Mesenchymal stem cell (in vitro differentiated cells and primary cell): ENCODE data around the gene SLC10A1.

ENCODE experiments used
- DNase-seq: peaks from one replicate; pipeline ENCODE4 v3.0.0-alpha.2; 2013
- H2AFZ ChIP-seq: one replicate; pipeline ENCODE4 v1.6.1; 2013; ENCODE audit warnings: low read depth, mild to moderate bottlenecking, control low read depth, inconsistent platforms, low read length, moderate library complexity
- H2AK5ac ChIP-seq: 2 replicates; pipeline ENCODE4 v1.6.1; 2013; ENCODE audit warnings: low read length, moderate library complexity, mild to moderate bottlenecking, inconsistent platforms; ENCODE audit not compliant: severe bottlenecking
- H2BK120ac ChIP-seq: one replicate; pipeline ENCODE4 v1.6.1; 2013; ENCODE audit warnings: low read depth, mild to moderate bottlenecking, inconsistent platforms, low read length, moderate library complexity
- H2BK12ac ChIP-seq, 2 experiments: one replicate each; pipeline ENCODE4 v1.6.1; 2013; ENCODE audit warnings: inconsistent platforms in 2 of 2, low read length in 2 of 2, mild to moderate bottlenecking in 2 of 2, moderate library complexity in 2 of 2, control low read depth in 1 of 2
- H2BK15ac ChIP-seq: one replicate; pipeline ENCODE4 v1.6.1; 2013; ENCODE audit warnings: mild to moderate bottlenecking, low read depth, inconsistent platforms; ENCODE audit not compliant: poor library complexity, severe bottlenecking
- H2BK5ac ChIP-seq: 2 replicates; pipeline ENCODE4 v1.6.1; 2013; ENCODE audit warnings: low read depth, mild to moderate bottlenecking, low read length, control low read depth, inconsistent platforms; ENCODE audit not compliant: poor library complexity, severe bottlenecking
- H3K14ac ChIP-seq, 2 experiments: one replicate each; pipeline ENCODE4 v1.6.1; 2013; ENCODE audit warnings: inconsistent platforms in 2 of 2, low read length in 2 of 2, control low read depth in 1 of 2, mild to moderate bottlenecking in 1 of 2, moderate library complexity in 1 of 2
- H3K18ac ChIP-seq, 2 experiments: one replicate each; pipeline ENCODE4 v1.6.1; 2013; ENCODE audit warnings: inconsistent platforms in 2 of 2, low read length in 2 of 2, control low read depth in 1 of 2, low read depth in 1 of 2, mild to moderate bottlenecking in 1 of 2
- H3K23ac ChIP-seq, 2 experiments: one replicate each; pipeline ENCODE4 v1.6.1; 2013; ENCODE audit warnings: inconsistent platforms in 2 of 2, low read length in 2 of 2, mild to moderate bottlenecking in 2 of 2, moderate library complexity in 2 of 2, control low read depth in 1 of 2
- H3K27ac ChIP-seq: 2 replicates; pipeline ENCODE4 v1.5.1; 2013; ENCODE audit warnings: mild to moderate bottlenecking, moderate library complexity, low read length, control low read depth, inconsistent platforms; ENCODE audit not compliant: poor library complexity, severe bottlenecking
- H3K27me3 ChIP-seq, 2 experiments: 2 replicates each; pipeline versions ENCODE4 v1.6.1 to v1.7.0; 2013; ENCODE audit warnings: low read length in 2 of 2, mild to moderate bottlenecking in 2 of 2, moderate library complexity in 2 of 2, control low read depth in 1 of 2, inconsistent platforms in 1 of 2; ENCODE audit not compliant: control insufficient read depth in 1 of 2, insufficient read depth in 1 of 2
- H3K36me3 ChIP-seq, 2 experiments: 2 replicates each; pipeline versions ENCODE4 v1.6.1 to v1.7.0; 2013; ENCODE audit warnings: low read length in 2 of 2, control low read depth in 1 of 2, inconsistent platforms in 1 of 2, low read depth in 1 of 2, mild to moderate bottlenecking in 1 of 2; ENCODE audit not compliant: insufficient read depth in 2 of 2, control insufficient read depth in 1 of 2
- H3K4ac ChIP-seq, 2 experiments: one replicate each; pipeline ENCODE4 v1.6.1; 2013; ENCODE audit warnings: inconsistent platforms in 2 of 2, low read length in 2 of 2, mild to moderate bottlenecking in 2 of 2, moderate library complexity in 2 of 2, control low read depth in 1 of 2, low read depth in 1 of 2
- H3K4me1 ChIP-seq: 2 replicates; pipeline ENCODE4 v1.6.1; 2013; ENCODE audit warnings: low read depth, low read length, control low read depth; ENCODE audit not compliant: control insufficient read depth, insufficient read depth
- H3K4me2 ChIP-seq: 2 replicates; pipeline ENCODE4 v1.6.1; 2013; ENCODE audit warnings: low read length, mild to moderate bottlenecking, inconsistent platforms; ENCODE audit not compliant: poor library complexity, severe bottlenecking
- H3K4me3 ChIP-seq, 2 experiments: 2 replicates each; pipeline versions ENCODE4 v1.5.1 to v1.7.0; 2013; ENCODE audit warnings: low read length in 2 of 2, mild to moderate bottlenecking in 2 of 2, control low read depth in 1 of 2, low read depth in 1 of 2; ENCODE audit not compliant: insufficient read depth in 1 of 2
- H3K79me1 ChIP-seq: replicated peaks from 2 replicates; pipeline ENCODE4 v1.6.1; 2013; ENCODE audit warnings: mild to moderate bottlenecking, control low read depth, low read length, inconsistent platforms; ENCODE audit not compliant: poor library complexity, severe bottlenecking
- H3K9ac ChIP-seq: 2 replicates; pipeline ENCODE4 v1.7.0; 2013; ENCODE audit warnings: mild to moderate bottlenecking, low read length, moderate library complexity
- H3K9me3 ChIP-seq: 2 replicates; pipeline ENCODE4 v1.7.0; 2013; ENCODE audit warnings: mild to moderate bottlenecking, low read length; ENCODE audit not compliant: control insufficient read depth
- H4K8ac ChIP-seq: one replicate; pipeline ENCODE4 v1.6.1; 2013; ENCODE audit warnings: inconsistent platforms, mild to moderate bottlenecking, low read length, moderate library complexity
- H4K91ac ChIP-seq: one replicate; pipeline ENCODE4 v1.6.1; 2013; ENCODE audit warnings: mild to moderate bottlenecking, low read length, inconsistent platforms
- WGBS: methylation state at CpG from one replicate; pipeline ENCODE4 v1.1.7; 2013; ENCODE audit warnings: mixed read lengths; 5-methylcytosine and 5-hydroxymethylcytosine counted together

Gene SLC10A1

DNA sequence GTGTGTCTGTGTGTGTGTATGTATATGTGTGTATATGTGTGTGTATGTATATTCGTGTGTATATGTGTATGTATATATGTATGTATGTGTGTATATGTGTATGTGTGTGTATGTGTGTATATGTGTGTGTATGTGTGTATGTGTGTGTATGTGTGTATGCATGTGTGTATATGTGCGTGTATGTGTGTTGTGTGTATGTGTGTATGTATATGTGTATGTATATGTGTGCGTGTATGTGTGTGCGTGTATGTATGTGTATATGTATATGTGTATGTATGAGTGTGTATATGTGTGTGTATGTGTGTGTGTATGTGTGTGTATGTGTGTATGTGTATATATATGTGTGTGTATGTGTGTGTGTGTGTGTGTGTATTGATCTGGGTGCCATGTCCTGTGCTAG lies 31.8 kb upstream of the SLC10A1 start:
- no peak overlapping the region for H4K8ac ChIP-seq
- DNase-seq: no peak
- H2AFZ ChIP-seq: no peak overlapping the region

DNA sequence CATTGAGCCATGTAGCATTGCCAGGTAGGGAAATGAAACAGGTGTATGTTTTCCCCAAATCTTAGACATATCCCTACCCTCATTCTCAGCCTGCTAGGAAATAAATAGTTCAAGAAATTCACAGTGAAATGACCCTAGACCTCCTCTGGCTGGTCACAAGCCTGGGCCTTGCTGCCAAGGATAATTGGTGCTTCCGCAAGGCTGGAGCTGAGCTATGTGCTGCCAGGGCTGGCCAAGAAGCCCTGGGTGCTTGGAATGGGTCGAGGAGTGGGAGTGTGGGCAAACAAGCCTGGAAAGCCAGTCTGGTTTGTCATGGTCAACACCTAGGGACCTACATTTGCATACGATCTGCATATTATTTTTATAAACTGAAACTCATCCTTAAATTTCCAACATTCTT lies 31.3 kb upstream of the SLC10A1 start:
- no peak overlapping the region for H3K4ac ChIP-seq
- WGBS: 89% methylated on average over 3 of the region's 3 CpGs
- no peak overlapping the region for H3K4me2 ChIP-seq
- H2AFZ ChIP-seq: no peak overlapping the region
- H4K91ac ChIP-seq: no peak overlapping the region
- H3K9ac ChIP-seq: no peak overlapping the region
- no peaks in the 10 kb centered on the region for H3K79me1 ChIP-seq
- no peak overlapping the region for H3K23ac ChIP-seq
- peaks cover 2% of the 10 kb centered on the region for H3K9me3 ChIP-seq
- no peak overlapping the region for H2BK5ac ChIP-seq
- H3K18ac ChIP-seq: no peak overlapping the region
- no peaks in the 10 kb centered on the region for H3K27me3 ChIP-seq
- no peak overlapping the region for H3K27ac ChIP-seq
- H2BK12ac ChIP-seq: no peak overlapping the region
- no peak overlapping the region for H2BK15ac ChIP-seq
- H3K14ac ChIP-seq: no peak overlapping the region
- no peak overlapping the region for H2AK5ac ChIP-seq
- no peak overlapping the region for H4K8ac ChIP-seq
- no peak for DNase-seq
- H2BK120ac ChIP-seq: no peak overlapping the region
- no peaks in the 10 kb centered on the region for H3K36me3 ChIP-seq
- H3K4me3 ChIP-seq: no peak overlapping the region
- no peaks in the 10 kb centered on the region for H3K4me1 ChIP-seq

More for the DNA sequence above, 31.8 kb upstream of the SLC10A1 start:
- H2BK15ac ChIP-seq: no peak overlapping the region
- H3K9ac ChIP-seq: no peak overlapping the region
- no peak overlapping the region for H3K14ac ChIP-seq
- H3K4me3 ChIP-seq: no peak overlapping the region
- no peak overlapping the region for H2BK5ac ChIP-seq
- no peaks in the 10 kb centered on the region for H3K4me1 ChIP-seq
- H3K18ac ChIP-seq: no peak overlapping the region
- H2BK120ac ChIP-seq: no peak overlapping the region
- WGBS: 87% methylated on average over 4 of the region's 4 CpGs
- no peak overlapping the region for H2BK12ac ChIP-seq
- H2AK5ac ChIP-seq: no peak overlapping the region
- no peak overlapping the region for H3K4me2 ChIP-seq
- no peaks in the 10 kb centered on the region for H3K79me1 ChIP-seq
- no peaks in the 10 kb centered on the region for H3K27me3 ChIP-seq
- no peaks in the 10 kb centered on the region for H3K36me3 ChIP-seq
- no peak overlapping the region for H4K91ac ChIP-seq
- no peak overlapping the region for H3K23ac ChIP-seq
- peaks cover 2% of the 10 kb centered on the region for H3K9me3 ChIP-seq
- H3K4ac ChIP-seq: no peak overlapping the region
- H3K27ac ChIP-seq: no peak overlapping the region

DNA sequence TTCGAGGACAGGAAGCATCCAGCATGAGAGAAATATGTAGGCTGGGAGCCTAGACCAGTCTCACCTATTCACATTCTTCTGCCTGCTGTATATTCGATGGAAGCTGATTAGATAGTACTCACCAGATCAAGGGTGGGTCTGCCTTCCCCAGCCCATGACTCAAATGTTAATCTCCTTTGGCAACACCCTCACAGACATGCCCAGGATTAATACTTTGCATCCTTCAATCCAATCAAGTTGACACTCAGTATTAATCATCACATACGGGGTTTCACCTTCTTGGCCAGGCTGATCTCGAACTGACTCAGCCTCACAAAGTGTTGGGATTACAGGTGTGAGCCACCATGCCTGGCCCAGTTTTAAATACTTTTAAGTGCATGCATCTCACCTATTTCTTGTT lies 30.5 kb upstream of the SLC10A1 start:
- no peak overlapping the region for H3K4ac ChIP-seq
- H3K9ac ChIP-seq: no peak overlapping the region
- H3K27me3 ChIP-seq: peaks cover 0 to 2% of the 10 kb centered on the region in 2 experiments
- no peak overlapping the region for H2BK15ac ChIP-seq
- H2AK5ac ChIP-seq: no peak overlapping the region
- no peaks in the 10 kb centered on the region for H3K4me1 ChIP-seq
- no peak overlapping the region for H3K4me3 ChIP-seq
- no peak overlapping the region for H2BK5ac ChIP-seq
- H2BK120ac ChIP-seq: no peak overlapping the region
- H3K36me3 ChIP-seq: no peaks in the 10 kb centered on the region
- H3K14ac ChIP-seq: no peak overlapping the region
- H2AFZ ChIP-seq: no peak overlapping the region
- no peak overlapping the region for H4K8ac ChIP-seq
- no peak overlapping the region for H3K4me2 ChIP-seq
- H2BK12ac ChIP-seq: no peak overlapping the region
- H3K23ac ChIP-seq: no peak overlapping the region
- no peak overlapping the region for H3K18ac ChIP-seq
- WGBS: 64% methylated on average over 4 of the region's 4 CpGs
- H3K9me3 ChIP-seq: peaks cover 2% of the 10 kb centered on the region
- no peaks in the 10 kb centered on the region for H3K79me1 ChIP-seq
- H4K91ac ChIP-seq: no peak overlapping the region
- DNase-seq: no peak
- H3K27ac ChIP-seq: no peak overlapping the region

DNA sequence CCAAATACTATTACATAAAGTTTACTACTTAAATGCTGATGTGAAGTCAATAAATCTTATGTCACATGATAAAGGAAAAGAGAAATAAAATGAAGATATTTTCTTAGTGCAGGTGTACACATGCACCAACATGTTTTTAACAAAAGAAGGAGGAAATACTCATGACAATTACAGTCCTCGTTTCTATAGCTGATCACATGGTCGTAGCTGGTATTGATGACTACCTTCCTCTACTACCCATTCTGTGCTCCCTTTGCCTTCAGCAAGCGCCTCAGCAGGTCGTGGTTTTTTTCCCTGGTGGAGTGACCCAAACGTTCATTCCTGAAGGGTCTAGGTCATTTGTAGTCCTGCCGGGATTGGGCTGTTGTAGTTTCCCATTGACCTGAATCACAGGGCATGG lies 25.4 kb upstream of the SLC10A1 start:
- no peak overlapping the region for H2BK5ac ChIP-seq
- H3K27ac ChIP-seq: no peak overlapping the region
- WGBS: 70% methylated on average over 6 of the region's 6 CpGs

More for the DNA sequence above, 25.4 kb upstream of the SLC10A1 start:
- no peaks in the 10 kb centered on the region for H3K9me3 ChIP-seq
- H3K18ac ChIP-seq: no peak overlapping the region
- peaks cover 7% of the 10 kb centered on the region for H3K4me1 ChIP-seq
- no peak overlapping the region for H3K4me2 ChIP-seq
- H3K36me3 ChIP-seq: no peaks in the 10 kb centered on the region
- H3K4me3 ChIP-seq: no peak overlapping the region
- no peak overlapping the region for H3K4ac ChIP-seq
- no peak overlapping the region for H3K9ac ChIP-seq
- H4K91ac ChIP-seq: no peak overlapping the region
- no peak overlapping the region for H2BK120ac ChIP-seq
- no peaks in the 10 kb centered on the region for H3K79me1 ChIP-seq
- H3K27me3 ChIP-seq: peaks cover 3 to 10% of the 10 kb centered on the region in 2 experiments
- H2BK12ac ChIP-seq: no peak overlapping the region
- no peak overlapping the region for H2AK5ac ChIP-seq
- no peak overlapping the region for H3K23ac ChIP-seq
- no peak overlapping the region for H2AFZ ChIP-seq
- no peak overlapping the region for H3K14ac ChIP-seq
- H2BK15ac ChIP-seq: no peak overlapping the region
- DNase-seq: no peak
- no peak overlapping the region for H4K8ac ChIP-seq
